Epidermal melanocyte (primary cell): ENCODE results near the gene GPN1.
"Not testable (repeated sequence)": the region's sequence is repeated elsewhere in the genome, so short reads cannot be mapped to it uniquely, and the experiment has no call there.

Experiments
- DNase-seq: peaks from one replicate; pipeline ENCODE4 v3.0.0; 2011; ENCODE audit warnings: low spot score; ENCODE audit not compliant: insufficient read length

The GPN1 gene

DNA sequence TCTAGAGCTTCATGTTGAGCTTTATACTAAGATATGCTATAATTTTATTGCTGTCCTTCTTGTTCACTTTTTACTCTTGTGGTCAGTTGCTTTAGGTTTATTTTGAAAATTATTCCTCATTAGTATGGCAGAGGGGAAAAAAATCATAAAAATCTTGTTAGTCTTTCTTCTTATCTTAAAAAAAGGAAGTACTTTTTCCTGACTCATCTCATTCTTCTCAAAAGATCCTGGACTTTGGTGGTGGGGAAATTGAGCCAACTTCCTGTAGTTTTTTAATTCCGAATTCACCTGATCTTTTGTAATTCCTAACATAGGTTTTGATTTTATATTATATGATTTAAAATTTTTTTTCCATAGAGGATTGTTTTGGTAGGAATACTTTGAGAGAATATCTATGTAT, 38.6 kb downstream of the GPN1 start:
- DNase-seq = no peak

DNA sequence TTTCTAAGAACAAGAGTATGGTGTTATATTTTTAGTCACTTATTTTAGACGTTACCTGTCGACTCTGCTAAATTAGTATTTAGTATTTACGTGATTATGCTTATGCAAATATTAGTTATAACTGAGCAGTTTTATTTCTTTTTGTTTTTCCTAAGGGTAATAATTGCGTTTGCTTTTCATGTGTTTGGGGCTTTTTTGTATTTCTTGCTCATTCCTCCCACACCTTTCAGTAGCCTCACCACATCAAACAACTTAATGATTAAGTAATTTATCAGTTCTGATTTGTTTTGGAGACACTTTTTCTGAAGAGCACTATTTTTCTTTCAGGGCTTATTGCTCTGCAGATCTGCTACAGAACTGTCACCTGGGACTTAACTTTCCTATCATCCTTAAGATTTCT, 42.4 kb downstream of the GPN1 start:
- no peak for DNase-seq

DNA sequence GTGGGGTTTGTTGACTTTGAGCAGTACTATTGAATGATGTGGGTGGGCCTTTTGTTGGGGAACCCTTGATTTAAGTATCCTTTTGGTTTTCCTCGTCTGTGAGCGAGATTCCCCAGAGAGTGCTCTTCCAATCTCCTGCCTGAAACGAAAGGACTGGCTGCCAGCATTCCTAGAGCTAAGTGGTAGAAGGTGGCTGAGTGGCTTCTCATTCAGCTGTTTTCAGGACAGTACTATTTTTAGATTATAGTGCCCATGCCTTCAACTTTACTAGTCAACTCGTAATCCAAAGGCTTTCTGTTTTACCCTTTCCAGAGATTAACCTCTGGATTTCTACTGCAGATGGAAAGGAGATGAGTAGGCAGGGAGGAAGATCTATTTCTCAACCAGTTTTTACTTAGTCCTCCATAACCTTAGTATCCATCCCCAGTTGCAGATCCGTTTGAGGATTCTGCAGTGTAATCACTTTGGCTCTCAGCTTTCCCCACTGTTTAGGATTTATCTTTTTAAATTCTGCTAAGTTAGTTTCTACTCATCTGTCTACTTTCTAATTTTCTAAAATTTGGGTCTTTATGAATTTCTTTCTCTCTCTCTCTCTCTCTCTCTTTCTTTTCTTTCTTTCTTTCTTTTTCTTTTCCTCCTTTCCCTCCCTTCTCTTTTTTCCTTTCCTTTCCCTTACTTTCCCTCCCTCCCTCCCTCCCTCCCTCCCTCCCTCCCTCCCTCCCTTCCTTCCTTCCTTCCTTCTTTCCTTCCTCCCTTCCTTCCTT, 44.1 kb downstream of the GPN1 start:
- DNase-seq = no peak

DNA sequence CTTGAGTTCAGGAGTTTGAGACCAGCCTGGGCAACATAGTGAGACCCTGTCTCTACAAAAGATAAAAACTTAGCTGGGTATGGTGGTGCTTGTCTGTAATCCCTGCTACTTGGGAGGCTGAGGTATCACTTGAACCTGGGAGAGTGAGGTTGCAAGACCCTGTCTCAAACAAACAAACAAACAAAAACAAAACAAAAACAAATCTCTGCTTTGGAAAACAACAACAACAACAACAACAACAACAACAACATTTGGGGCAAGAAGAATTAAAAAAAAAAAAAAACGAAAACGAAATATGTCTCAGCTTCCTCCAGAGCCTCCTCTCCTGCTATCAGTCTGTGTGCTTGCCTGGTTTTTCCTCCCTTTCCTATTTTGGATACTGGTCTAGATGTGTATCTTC, 51.7 kb downstream of the GPN1 start:
- no peak for DNase-seq

DNA sequence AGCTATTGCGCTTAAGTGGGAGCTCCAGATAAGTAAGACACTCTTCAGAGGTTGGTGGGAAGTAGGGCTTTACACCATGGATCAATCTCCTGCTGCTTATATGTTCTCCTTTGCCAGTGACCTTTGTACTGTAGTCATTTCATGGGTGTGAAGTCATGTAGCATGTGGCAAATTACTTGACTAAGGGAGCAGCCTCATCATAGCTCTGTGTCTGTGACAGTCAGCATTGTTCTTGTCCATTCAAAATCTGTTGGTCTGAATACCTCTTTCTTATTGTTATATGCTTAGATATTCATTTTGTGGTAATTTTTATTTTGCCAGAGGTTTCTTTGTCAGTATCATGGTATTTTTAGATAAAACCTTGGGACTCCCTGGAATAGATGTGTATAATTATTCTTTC, 53.0 kb downstream of the GPN1 start:
- DNase-seq = no peak

DNA sequence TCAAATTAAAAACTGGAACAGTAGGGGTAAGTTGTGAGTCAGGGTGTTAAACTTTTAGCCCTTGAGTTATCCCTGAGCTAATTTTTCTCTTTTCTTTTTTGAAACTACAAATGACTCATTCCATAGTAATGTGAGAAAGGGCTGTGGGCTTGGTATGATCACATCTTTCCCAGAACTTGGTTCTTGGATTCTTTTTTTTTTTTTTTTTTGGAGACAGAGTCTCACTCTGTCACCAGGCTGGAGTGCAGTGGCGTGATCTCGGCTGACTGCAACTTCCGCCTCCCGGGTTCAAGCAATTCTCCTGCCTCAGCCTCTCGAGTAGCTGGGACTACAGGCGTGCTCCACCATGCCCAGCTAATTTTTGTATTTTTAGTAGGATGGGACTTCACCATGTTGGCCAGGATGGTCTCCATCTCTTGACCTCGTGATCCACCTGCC, 53.5 kb downstream of the GPN1 start:
- peak; percentile 41 for DNase-seq

DNA sequence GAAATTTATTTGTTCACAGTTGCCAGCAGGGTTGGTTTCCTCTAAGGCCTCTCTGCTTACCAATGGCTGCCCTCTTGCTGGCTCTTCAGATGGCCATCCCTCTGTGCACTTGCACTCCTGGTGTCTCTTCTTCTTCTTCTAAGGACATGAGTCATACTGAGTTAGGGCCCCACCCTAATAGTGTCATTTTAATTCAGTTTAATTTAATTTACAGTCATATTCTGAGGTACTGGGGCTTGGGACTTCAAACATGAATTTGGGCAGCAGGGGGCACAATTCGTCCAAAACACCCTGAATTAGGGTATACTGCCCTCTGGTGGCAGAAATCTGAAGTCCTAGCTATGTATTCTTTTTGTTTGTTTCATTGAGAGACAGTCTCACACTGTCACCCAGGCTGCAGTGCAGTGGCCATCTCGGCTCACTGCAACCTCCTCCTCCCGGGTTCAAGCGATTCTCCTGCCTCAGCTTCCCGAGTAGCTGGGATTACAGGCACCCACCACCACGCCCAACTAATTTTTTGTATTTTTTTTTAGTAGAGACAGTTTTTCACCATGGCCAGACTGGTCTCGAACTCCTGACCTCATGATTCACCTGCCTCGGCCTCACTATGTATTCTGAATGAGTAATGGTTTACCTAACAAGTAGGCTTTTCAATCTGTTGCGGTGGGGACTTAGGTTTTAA, 54.7 kb downstream of the GPN1 start:
- DNase-seq = peak; percentile 42

DNA sequence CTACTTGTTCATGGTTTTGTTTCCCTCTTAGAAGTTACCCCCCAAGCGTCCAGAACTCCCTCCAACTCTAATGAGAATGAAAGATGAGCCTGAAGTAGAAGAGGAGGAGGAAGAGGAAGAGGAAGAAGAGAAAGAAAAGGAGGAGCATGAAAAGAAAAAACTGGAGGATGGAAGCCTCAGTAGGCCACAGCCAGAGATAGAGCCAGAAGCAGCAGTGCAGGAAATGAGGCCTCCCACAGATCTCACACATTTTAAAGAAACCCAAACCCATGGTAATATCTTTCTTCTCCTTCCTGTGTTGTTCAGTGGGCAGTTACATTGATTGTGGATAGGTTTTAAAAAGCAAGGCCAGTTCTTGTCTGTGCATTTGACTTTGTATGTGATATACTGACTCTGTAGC, 56.2 kb downstream of the GPN1 start:
- DNase-seq = not testable (repeated sequence)

DNA sequence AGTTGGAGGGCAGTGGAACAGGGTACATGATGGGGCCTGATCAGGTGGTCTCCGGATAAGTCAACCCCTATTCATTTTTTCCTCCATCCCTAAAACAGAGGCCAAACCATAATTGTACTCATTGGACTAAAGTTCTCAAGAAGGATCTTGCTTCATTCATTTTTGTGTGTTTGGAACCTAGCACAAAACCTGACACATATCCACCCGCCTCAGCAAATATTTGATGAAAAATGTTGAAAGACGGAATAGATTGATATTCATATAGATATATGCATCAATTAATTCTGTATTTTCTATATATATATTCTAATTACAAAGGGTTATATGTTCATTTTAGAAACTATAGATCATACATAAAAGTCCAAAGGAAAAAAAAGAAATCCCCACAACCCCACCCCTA, 56.7 kb downstream of the GPN1 start:
- no peak for DNase-seq

DNA sequence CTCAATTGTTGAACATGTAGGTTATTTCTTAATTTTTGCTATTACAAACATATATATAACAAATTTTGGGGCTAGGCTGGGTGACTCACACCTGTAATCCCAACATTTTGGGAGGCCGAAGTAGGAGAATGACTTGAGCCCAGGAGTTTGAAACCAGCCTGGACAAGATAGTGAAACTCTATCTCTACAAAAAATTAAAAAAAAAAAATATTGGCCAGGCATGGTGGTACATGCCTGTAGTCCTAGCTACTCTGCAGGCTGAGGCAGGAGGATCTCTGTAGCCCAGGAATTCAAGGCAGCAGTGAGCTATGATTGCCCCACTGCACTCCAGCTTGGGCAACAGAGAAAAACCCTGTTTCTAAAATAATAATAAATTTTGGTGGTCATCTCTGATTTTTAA, 58.4 kb downstream of the GPN1 start:
- DNase-seq = no peak

DNA sequence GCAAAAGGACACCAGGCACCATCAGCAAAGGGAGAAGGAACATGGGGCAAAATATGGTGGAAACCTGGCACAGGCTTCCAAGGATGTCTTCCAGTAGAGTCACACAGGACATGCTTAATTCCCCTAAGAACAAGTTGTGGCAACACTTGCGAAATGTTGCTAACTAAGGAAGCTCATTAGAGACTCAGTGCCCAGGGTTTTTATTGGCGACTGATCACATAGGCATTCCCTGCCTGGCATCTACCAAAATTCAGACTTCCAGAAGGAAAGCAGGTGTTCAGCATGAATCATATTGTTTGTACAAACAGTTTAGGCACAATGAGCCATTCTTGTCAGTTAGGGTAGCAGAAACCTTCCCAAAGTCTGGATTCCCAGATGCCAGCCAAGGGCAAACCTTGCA, 60.6 kb downstream of the GPN1 start:
- no peak for DNase-seq

DNA sequence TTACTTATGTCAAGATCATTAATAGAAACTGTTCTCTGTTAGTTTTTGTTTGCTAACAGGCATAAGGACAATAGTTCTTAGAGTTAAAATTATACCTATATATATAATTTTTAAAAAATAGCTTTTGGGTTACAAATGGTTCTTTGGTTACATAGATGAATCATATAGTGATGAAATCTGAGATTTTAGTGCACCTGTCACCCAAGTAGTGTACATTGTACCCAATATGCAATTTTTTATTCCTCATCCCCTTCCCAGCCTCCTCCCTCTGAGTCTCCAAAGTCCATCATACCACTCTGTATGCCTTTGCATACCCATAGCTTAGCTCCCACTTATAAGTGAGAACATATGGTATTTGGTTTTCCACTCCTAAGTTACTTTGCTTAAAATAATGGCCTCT, 61.2 kb downstream of the GPN1 start:
- no peak for DNase-seq

DNA sequence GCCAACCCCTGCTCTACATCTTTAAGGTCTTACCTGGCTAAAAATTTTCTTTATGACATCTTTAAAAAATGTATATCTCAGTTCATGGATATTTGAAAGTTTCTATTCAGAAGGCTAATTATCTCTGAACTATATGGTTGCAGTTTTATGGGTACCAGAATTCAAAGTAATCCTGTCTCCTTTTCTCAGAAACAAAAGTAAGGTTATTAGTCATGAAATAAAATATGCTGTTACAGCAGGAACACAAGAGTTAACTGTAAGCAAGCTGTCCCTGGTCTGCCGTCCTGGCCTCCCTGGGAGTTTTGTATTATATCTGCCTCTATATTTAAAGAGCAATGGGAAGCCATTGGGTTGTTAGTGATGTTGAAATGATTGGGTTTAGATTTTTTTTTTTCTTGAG, 68.8 kb downstream of the GPN1 start:
- no peak for DNase-seq
